HG03571 (cell line): Measurements from ENCODE around the gene PMPCA.
"Not testable (repeated sequence)": the region's sequence is repeated elsewhere in the genome, so short reads cannot be mapped to it uniquely, and the experiment has no call there.

ENCODE experiments used
- ATAC-seq: cut with Tn5 transposase; IDR thresholded peaks from one replicate; pipeline ENCODE4 v1.9.1; 2021; ENCODE audit not compliant: unreplicated experiment

The PMPCA gene

GRCh38 chr9:136393531-136393930, 16.9 kb upstream of the PMPCA start:
- no peak for ATAC-seq

- ATAC-seq = no peak
These were observed 16.0 kb upstream of the PMPCA start for GRCh38 chr9:136394312-136395019.

GRCh38 chr9:136395020-136395340, 15.5 kb upstream of the PMPCA start:
- no peak for ATAC-seq

- ATAC-seq = no peak
These were observed 14.9 kb upstream of the PMPCA start for GRCh38 chr9:136395345-136396218.

- no peak for ATAC-seq
These were observed 14.3 kb upstream of the PMPCA start for GRCh38 chr9:136396219-136396515.

- no peak for ATAC-seq
These were observed 12.8 kb upstream of the PMPCA start for GRCh38 chr9:136397643-136398042.

GRCh38 chr9:136398286-136398685, 12.2 kb upstream of the PMPCA start:
- no peak for ATAC-seq

- peak; percentile 23 for ATAC-seq
These were observed 11.1 kb upstream of the PMPCA start for GRCh38 chr9:136399176-136400037.

GRCh38 chr9:136400038-136400834, 10.2 kb upstream of the PMPCA start, which contains the start of gene SNAPC4:
Gene SNAPC4 (minus strand): TSS chr9:136400170. CDS start chr9:136398428, 1,742 bp downstream.
- peak; percentile 63 for ATAC-seq

- no peak for ATAC-seq
These were observed 9.1 kb upstream of the PMPCA start for GRCh38 chr9:136401173-136401922.

- no peak for ATAC-seq
These were observed 8.4 kb upstream of the PMPCA start for GRCh38 chr9:136402067-136402466.

GRCh38 chr9:136403538-136403914, 6.9 kb upstream of the PMPCA start:
- ATAC-seq = no peak

GRCh38 chr9:136403915-136404800, 6.3 kb upstream of the PMPCA start:
- ATAC-seq = no peak

GRCh38 chr9:136404801-136405136, 5.7 kb upstream of the PMPCA start:
- ATAC-seq = no peak

GRCh38 chr9:136405481-136405880, 5.0 kb upstream of the PMPCA start:
- ATAC-seq = no peak

- ATAC-seq = not testable (repeated sequence)
These were observed 4.6 kb upstream of the PMPCA start for GRCh38 chr9:136405904-136406303.

GRCh38 chr9:136407061-136407460, 3.4 kb upstream of the PMPCA start:
- ATAC-seq = not testable (repeated sequence)

GRCh38 chr9:136407911-136408310, 2.5 kb upstream of the PMPCA start:
- ATAC-seq = no peak
